SH-SY5Y (cell line): Measurements from ENCODE around the gene SLC38A10.

ENCODE experiments used
- GATA2 ChIP-seq: IDR thresholded peaks from 2 replicates; pipeline ENCODE4 v1.6.1; 2011; ENCODE audit warnings: mild to moderate bottlenecking, low read depth, low read length
- GATA3 ChIP-seq: IDR thresholded peaks from 2 replicates; pipeline ENCODE4 v1.6.1; 2011; ENCODE audit warnings: low read depth, mild to moderate bottlenecking, low read length, moderate library complexity

Gene SLC38A10

DNA sequence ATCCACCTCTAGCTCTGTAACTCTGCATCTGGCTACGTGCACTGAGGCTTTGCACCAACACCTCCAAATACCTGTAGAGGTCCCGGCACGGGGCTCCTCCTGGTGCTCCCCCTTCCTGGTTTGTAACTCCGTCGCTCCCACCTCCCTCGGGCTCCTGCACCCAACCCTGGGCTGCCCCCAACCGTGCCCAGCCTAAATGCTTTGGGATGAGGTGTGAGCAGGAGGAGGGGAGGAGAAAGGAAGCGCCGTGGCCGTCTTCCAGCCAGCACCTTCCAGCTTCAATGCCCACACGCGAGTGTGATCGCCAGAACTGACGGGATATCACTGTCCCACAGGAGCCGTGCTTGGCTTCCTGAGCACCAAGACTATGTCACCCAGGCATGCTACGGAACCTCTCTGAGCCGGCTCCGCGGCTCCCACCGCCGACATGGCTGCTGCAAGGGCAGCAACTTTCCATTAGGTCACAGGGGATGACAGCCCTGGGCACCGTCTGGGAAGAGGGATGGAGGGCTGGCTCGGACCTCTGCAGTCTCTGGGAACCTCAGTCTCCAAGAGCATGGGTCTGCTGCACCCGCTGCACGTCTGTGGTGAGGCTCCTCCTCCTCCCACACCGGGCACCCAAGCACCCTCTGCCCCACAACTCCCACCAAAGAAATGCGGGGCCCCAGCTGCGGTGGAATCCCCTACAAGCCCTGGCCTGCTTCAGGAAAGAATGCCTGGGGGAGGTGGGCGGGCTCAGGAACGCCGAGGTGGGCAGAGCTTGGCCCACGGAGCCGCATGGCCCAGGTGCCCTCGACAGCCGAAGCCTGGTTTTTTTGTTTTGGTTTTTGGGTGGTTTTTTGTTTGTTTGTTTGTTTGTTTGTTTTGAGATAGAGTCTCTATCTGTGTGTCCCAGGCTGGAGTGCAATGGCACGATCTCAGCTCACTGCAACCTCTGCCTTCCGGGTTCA lies 6.4 kb upstream of the SLC38A10 start:
- TF ChIP-seq GATA3 (no peak), GATA2 (no peak)

DNA sequence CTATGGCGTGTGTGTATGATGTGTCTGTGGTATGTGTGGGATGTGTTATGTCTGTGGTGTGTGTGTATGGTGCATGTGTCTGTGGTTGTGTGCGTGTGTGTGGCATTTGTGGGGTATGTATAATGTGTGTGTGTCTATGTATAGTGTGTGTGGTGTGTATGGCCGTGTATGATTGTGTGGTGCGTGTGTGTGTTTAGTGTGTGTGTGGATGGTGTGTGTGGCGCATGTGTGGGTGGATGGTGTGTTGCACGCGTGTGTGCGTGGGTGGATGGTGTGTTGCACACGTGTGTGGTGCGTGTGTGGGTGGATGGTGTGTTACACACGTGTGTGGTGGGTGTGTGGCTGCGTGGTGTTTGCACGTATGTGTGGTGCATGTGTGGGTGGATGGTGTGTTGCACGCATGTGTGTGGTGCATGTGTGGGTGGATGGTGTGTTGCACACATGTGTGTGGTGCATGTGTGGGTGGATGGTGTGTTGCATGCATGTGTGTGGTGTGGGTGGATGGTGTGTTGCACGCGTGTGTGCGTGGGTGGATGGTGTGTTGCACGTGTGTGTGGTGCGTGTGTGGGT lies 5.6 kb upstream of the SLC38A10 start:
- no peak for TF ChIP-seq GATA2
- TF ChIP-seq GATA3 = no peak

DNA sequence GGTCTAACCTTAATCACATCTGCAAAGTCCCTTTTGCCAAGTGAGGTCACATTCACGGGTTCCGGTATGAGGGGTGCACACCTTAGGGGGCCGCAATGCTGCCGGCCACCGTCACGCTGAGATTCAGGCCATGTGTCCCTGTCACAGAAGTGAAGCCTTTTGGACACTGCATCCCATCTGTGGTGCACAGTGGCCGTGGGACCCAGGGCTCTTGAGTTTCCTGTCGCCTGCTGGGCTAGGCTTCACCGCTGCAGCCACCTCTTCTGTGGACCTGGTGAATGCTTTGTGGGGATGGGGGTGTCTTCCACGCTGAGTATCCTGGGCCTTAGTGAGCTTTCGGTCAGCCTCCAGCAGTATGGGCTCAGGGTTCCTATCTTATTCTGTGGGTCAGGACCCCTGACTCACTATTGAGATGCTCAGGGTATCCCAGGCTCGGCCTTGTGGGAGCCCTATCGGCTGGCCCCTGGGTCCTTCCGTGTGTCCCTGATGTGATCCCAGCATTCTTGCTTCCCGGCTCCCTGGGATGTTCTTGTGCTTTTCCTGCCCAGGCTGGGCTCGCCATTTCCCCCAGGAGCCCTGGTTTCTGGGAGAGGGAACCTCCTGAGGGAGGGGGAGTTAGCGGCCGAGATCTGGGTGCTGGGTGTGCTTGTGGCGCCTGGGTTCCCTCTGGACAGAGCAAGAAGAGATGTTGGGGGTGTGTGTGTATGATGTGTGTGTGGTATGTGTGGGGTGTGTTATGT lies 4.9 kb upstream of the SLC38A10 start:
- no peak for TF ChIP-seq GATA3
- no peak for TF ChIP-seq GATA2

DNA sequence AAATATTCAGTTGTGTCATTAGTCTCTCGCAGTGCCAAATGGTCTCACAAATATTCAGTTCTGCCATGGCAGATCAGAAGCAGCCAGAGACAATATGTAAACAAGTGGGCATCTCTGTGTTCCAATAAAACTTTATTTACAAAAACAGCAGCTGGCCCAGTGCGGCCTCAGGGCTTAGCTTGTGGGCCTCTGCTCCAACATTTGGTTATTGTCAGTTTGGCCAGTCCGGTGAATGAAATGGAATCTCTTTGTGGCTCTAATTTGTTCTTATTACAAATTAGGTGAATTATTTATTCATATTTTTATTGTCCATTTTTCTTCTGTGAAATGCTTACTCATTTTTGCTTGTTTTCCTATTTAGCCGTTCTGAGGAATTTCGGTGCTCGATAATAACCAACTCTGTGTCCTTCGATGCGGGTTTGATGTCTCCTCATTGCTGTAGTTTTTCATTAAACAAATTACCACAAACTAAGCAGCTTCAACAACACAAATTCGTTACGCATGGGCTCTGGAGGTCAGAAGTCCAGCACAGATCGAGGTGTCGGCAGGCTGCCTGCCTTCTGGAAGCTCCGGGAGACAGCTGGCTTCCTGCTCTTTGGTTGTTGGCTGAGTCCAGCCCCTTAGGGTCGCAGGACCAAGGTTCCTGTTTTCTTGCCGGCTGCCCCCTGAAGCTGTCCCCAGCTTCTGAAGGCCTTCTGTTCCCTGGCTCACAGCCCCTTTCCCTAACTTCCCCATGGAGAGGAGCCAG lies 4.1 kb upstream of the SLC38A10 start:
- TF ChIP-seq GATA2 (no peak), GATA3 (no peak)

DNA sequence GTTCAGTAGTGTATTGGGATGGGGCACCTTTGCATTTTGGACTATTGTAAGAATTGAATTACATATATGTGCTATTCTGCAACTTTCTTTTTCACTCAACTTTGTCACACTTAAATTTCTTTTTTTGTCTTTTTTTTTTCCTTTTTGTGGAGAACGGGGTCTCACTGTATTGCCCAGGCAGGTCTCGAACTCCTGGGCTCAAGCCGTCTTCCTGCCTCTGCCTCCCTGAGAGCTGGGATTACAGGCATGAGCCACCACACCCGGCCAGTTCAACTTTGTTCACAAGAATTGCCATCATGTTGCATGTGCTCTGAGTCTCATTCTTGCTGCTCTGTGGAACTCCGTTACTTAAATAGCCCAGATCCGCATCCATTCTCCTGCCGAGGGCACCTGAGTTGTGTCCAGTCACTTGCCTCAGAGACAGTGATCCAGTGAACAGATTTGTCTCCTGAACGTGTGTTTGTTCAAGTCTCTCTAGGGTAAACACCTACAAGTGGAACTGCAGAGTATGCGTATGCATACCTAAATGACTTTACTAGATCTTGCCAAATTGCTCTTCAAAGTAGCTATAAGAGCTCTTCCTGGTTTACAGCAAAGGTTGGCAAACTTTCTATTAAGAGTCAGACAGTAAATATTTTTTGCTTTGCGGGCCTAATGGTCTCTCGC lies 3.4 kb upstream of the SLC38A10 start:
- TF ChIP-seq GATA3 = no peak
- TF ChIP-seq GATA2 = no peak

DNA sequence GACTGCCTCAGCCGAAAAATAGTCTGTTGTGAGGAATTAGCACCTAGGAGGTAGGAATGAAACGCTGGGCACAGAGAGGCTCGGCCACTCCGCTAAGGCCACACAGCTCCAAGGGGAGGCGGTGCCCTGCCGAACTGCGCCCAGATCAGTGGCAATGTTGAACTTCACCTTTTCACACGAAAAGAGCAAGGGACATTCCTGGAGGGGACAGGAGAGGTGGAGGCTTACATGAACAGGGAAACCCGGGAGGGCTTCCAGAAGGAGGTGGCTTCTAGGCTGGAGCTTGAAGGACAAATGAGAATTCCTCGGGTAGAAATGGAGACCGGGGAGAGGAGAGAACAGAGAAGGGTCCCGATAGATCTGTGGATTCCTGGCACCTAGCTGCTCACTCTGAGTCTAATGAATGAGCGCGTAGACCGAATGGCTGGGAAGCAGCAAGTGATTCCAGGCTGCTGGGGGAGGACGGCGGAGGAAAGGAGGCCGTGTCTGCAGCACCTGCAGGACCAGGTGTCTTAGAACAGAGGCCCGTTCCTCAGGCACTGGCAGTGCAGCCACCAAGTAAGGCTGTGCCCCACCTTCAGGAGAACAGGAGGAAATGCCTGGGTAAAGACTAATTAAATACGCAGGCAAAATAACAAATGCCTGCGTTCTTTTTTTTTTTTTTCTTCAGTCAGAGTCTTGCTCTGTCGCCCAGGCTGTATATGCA lies 722 bp upstream of the SLC38A10 start:
- no peak for TF ChIP-seq GATA2
- no peak for TF ChIP-seq GATA3

DNA sequence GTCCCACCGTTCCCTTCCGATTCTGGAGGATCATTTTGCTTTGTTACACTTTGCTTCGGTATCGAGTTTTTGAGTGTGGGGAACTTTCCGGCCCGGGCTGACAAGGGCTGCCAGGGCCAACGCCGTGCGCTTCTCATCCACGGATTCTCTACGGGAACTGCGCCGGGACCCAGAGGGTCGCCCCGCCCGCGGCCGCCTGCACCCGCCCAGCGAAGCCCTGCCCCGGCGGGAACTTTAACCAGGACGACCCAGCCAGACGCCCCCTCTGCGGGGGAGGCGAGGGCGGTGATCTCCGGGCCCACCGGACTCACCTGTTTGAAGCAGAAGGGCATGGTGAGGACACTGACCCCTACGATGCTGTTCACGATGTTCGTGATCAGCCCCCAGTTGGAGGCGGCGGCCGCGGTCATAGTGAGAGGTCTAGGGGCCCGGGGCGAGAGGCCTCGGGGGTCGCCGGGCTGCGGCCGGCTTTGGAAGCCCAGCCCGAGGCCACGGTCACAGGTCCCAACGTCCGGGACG lies 536 bp downstream of the SLC38A10 start:
- TF ChIP-seq GATA3 = no peak
- TF ChIP-seq GATA2 = no peak

DNA sequence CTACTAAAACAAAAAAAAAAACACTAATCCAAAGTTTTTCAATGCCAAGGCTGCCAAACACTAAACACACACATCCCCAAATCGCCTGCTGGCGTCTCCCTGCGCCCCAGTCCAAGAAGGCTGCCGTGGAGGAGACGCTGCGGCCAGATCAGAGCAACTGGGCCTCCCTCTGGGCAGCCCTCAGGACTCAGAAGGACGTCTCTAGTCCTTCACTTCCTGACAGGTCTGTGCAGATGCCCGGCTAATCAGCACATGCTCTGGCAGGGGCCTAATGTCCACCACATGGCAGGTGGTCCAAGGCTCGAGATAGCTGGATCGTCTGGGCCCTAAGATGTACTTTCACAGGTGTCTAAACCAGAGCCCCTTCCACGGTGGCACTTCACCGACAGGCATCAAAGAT lies 2.7 kb downstream of the SLC38A10 start:
- TF ChIP-seq GATA2 (no peak), GATA3 (no peak)

DNA sequence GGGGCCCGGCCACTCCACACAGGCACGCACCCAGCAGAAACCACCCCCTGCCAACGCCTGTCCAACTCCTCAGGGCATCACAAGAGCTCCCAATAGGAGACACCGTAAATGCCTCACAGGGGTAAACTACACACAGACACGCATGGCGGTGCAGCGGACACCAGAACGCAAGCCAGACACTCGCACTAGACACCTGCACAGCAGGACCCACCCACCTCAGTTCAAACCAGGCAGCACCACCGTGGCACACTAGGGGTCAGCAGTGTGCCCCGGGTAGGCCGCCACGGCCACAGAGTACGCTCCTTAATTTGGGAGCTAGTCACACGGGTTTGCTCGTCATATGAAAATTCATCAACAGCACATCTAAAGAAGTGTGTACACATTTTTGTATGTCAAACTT lies 3.4 kb downstream of the SLC38A10 start:
- TF ChIP-seq GATA3 (no peak), GATA2 (no peak)

DNA sequence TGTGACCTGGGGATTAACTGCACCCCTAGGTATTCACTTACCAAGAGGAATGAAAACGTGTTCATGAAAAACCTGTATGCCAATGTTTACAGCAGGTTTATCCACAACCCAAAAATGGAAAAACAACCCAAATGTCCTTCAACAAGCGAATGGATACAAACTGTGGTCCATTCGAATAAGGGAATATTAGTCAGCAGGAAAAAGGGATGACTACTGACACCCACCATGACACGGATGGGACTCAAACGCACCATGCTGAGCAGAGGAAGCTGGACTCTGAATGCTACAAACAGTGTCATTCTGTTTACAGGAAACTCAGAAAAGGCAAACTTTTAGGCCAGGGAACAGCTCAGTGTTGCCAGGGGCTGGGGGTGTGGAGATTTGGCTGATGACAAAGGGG lies 4.9 kb downstream of the SLC38A10 start:
- TF ChIP-seq GATA2 (no peak), GATA3 (no peak)

DNA sequence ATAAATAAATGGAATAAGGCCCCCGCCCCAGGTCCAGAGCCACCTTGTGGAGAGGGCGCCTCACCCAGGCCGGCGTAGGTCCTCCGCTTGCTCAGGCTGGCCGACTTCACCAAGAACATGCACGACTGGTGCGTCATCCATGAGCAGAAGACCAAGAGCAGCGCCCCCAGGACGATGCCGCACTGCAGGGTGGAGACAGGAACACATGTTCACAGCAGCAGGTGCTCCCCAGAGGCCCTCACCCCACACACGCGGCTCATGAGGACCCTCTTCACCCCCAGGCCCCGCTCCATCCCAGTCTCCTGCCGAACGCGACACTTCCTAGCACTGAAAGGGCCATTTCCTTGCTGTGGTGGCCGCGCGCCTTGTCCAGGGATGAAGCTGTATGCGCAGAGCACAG lies 5.5 kb downstream of the SLC38A10 start:
- TF ChIP-seq GATA2 = no peak

DNA sequence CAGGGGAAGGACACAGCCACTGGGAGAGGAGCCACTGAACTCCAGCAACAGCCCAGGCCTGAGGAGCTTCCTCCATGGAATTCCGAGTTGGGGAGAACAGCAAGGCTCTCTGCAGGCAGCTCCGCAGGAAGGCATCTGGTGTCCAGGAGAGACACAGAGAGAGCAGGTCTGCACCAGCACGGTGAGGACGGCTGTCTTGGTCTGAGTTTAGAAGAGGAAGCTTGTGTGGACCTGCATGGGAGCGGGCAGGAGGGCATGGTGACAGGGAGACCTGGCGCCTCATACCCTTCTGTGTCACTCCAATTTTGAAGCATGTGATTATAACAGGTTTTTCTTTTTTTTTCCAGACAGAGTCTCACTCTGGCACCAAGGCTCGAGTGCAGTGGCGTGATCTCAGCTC lies 6.4 kb downstream of the SLC38A10 start:
- TF ChIP-seq GATA3 (no peak), GATA2 (no peak)
